ENCODE results near the gene CD99.
"Not testable (repeated sequence)": the region's sequence is repeated elsewhere in the genome, so short reads cannot be mapped to it uniquely, and the experiment has no call there.

CD99 gene

DNA sequence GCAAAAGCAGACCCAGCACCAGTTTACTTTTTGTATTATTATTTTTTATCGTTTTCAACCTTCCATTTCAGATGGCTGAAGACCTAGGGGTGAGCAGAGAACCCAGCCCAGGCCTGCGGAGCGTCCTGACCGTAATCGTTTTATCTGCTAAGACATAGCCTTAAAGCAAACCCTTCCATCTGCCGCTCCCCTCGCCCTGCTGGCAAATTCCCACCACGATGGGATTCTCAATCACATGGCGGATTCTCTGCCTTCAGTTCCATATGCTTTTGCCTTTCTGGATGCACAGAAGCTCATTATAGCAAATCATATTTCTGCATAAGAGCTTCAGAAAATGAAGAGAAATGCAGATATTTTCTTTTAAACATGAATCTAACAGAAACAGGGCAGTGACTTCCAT lies 42.2 kb downstream of the CD99 start:
- DNase-seq, result no peak

DNA sequence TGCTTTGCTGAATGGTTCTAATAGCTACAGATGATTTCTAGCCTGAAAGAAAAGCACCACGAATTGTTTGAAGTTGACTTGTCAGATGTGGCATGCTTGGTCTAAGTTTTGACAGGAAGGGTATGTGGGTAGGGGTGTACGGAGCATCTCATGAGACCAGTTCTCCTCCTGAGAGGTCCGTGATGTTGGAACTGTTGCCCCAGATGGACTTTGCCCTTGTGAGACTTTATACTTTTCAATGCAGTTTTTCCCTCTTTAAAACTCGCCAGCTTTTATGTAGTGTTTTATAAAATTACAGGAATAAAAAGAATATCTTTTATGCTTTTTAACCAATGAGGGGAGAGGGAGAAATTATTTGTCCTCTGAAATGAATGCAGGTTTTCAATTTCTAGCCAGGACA lies 44.2 kb downstream of the CD99 start:
- DNase-seq, result no peak

DNA sequence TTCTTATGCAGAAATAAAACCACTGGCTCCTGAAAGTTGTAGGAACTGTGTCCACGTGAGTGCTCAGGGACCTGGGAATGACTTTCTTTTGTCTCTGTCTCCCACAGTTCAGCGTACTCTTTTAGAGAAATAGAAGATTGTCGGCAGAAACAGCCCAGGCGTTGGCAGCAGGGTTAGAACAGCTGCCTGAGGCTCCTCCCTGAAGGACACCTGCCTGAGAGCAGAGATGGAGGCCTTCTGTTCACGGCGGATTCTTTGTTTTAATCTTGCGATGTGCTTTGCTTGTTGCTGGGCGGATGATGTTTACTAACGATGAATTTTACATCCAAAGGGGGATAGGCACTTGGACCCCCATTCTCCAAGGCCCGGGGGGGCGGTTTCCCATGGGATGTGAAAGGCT lies 49.6 kb downstream of the CD99 start:
- DNase-seq, result no peak

DNA sequence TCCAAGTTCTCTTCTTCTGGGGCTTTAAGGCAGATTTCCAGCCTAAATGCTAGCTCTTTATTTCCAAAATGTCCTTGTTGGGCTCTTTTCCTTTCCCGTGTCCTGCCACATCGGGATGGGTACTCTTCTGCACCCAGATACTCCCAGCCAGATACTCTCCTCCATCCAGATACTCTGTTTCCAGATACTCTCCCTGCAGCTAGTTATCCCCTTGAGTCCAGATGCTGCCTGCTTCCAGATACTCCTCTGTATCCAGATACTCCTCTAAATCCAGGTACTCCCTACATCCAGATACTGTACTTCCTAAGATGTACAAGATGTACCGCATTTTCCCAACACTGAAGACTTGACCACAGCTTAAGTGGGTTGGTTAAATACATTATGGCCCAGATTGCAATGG lies 50.3 kb downstream of the CD99 start:
- DNase-seq, result no peak

DNA sequence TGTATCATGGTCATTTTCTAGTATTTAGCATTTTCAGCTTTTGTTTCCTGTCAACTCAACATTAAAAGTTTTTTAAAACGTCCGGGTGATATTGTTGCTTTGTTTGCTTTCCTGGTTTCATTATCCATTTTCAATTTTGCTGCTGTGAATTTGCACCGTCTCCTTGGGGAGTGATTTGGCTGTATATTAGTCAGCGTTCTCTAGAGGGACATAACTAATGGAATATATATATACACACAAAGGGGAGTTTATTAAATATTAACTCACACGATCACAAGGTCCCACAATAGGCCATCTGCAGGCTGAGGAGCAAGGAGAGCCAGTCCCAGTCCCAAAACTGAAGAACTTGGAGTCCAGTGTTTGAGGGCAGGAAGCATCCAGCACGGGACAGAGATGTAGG lies 55.2 kb downstream of the CD99 start:
- not testable (repeated sequence) for DNase-seq

DNA sequence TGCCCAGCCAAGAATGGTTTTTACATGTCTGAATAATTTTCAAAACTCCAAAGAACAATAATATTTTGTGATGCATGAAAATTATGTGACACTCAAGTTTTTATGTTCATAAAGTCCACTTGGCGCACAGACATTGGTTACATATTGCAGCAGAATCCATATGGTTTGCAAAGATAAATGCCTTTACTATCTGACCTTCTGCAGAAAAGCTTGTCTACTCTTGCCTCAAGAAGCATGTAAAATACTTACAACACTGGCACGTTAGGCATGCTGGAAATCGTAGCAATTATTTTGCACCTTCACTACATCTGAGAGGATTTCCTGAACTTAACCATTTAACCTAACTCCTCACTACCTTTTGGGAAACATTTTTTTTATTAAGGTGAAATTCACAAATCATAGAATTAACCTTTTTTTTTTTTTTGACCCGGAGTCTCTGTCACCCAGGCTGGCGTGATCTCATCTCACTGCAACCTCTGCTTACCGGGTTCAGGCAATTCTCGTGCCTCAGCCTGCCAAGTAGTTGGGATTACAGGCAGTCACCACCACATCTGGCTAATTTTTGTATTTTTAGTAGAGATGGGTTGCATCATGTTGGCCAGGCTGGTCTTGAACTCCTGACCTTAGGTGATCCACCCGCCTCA lies 57.2 kb downstream of the CD99 start:
- DNase-seq, result no peak

DNA sequence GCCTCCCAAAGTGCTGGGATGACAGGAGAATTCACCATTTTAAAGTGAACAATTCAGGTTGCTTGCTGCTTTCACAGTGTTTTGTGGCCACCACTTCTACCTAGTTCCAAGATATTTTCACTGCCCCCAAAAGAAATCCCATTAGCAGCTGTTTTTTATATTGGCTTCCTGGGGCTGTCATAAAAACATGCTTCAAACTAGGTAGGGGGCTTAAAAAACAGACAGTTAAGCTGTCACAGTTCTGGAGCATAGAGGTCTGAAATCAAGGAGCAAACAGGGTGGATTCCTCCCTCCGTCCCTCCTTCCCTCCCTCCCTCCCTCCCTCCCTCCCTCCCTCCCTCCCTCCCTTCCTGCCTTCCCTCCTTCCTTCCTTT lies 57.7 kb downstream of the CD99 start:
- no peak for DNase-seq

DNA sequence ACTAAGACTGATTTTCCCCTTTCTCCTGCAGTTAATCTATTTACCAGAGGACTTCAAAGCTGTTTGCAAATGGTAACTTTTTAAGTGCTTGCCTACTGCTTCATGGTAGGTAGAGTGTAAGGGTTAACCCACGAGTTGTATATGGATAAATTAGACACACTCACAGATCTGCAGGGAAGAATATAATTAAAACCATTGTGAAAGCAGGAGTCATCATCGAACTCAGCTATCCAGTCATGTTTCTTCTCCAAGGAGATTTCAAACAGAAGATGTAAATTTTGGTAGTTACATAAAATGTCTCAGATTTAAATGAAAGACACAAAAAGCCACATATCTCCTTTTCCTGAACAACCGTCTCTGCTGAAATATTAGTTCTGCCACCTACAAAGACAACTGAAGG lies 60.2 kb downstream of the CD99 start:
- DNase-seq, result no peak

DNA sequence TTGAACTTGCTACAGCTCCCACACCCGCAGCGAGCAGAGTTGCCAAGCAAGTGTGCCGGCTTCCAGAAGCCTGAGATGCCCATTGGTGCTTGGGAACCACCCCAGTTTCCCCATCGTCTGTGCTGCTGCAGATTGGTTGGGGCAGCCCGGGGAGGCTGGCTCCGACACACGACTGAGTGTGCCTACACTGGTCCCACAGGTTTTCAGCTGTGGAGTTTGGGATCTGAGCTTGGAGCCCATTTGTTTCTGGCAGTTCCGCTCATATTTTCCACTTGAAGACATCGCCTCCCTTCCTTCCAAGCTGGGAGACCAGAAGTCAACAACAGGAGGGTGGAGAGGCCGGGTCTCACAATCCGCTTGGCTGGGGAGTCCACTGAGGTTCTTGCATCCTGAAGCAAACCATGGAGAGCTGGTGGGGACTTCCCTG lies 60.8 kb downstream of the CD99 start, which contains the start of gene XG:
TSS of gene XG (plus strand) at position 167 of the 427 bp plus-strand sequence. CDS start at position 402, 235 bp downstream.
- DNase-seq, result not testable (repeated sequence)

DNA sequence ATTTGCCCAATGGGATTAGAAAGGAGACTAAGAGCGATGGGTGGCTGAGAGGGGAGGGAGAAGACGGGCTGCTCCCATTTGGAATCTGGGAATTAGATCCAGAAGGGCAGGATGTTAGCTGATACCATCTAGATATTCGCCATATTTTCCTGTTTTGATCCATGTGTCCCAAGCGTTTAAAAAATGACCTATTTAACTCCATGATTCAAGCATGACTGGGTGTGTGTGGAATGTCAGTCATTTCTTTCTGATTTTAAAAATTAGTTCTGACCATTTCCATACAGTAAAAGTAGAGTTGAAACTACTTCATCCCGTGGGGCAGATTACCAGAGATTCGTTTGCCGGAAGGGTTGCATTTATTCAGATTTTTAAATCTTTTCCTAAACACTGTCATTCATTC lies 61.3 kb downstream of the CD99 start:
- not testable (repeated sequence) for DNase-seq

DNA sequence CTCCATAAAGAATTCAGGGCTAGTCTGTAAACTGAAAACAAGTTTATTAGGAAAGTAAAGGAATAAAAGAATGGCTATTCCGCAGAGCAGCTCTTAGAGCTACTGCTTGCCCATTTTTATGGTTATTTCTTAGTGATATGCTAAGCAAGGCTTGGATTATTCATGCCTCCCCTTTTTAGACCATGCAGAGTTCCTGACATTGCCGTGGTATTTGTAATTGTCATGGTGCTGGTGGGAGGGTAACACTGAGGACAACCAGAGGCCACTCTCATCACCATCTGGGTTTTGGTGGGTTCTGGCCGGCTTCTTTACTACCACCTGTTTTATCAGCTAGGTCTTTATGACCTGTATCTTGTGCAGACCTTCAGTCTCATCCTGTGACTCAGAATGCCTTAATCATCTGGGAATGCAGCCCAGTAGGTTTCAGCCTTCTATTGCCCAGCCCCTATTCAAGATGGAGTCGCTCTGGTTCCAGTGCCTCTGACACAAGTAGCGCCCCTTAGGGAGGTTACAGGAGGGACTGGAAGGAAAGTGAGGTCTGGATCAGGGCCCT lies 64.1 kb downstream of the CD99 start:
- not testable (repeated sequence) for DNase-seq

DNA sequence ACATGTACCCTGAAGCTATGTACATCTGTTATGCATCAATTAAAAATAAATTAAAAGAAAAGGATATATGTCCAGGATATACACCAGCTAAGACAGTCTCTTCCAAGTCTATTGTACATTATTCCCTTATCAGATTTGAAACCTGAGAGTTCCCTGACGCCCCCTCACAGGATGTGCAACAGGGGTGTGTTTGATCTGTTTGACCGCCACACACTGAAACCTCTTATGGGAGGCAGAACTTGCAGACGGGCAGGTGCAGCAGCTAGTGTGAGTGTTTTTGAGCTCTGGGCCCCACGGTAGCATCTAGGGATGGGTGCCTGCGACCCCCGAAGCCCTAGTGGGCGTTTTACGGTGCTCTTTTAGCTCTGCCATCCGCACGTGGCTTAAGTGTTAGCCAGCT lies 65.5 kb downstream of the CD99 start:
- no peak for DNase-seq

DNA sequence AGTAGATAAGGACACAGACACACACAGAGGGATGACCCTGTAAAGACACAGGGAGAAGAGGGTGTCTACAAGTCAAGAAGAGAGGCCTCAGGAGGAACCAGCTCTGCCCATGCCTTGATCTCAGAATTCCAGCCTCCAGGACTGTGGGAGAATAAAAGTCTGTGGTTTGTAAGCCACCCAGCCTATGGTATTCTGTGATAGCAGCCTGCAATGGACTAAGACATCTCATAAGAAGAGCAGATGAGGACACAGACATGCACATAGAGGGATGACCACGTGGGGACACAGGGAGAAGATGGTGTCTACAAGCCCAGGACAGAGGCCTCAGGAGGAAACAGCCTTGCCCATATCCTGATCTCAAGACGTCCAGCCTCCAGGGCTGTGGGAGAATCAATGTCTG lies 70.2 kb downstream of the CD99 start:
- DNase-seq, result no peak

DNA sequence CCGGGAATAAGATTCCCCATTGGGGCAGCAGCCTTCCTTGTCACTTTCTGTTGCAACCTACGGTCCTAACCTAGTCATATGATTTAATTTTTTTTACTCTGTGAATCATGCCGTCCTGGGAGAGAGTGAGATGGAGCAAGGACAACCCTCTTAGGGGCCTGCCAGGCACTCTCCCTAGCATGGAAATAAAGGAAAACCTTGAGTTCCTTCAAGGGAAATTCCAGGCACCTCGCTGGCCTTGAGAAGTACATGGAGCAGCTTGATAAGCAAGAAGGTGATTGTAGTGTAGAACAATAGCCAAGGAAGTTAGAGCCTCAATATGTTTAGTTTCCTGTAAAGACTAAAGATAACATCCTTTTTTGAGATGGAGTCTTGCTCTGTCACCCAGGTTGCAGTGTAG lies 71.6 kb downstream of the CD99 start:
- DNase-seq, result not testable (repeated sequence)

DNA sequence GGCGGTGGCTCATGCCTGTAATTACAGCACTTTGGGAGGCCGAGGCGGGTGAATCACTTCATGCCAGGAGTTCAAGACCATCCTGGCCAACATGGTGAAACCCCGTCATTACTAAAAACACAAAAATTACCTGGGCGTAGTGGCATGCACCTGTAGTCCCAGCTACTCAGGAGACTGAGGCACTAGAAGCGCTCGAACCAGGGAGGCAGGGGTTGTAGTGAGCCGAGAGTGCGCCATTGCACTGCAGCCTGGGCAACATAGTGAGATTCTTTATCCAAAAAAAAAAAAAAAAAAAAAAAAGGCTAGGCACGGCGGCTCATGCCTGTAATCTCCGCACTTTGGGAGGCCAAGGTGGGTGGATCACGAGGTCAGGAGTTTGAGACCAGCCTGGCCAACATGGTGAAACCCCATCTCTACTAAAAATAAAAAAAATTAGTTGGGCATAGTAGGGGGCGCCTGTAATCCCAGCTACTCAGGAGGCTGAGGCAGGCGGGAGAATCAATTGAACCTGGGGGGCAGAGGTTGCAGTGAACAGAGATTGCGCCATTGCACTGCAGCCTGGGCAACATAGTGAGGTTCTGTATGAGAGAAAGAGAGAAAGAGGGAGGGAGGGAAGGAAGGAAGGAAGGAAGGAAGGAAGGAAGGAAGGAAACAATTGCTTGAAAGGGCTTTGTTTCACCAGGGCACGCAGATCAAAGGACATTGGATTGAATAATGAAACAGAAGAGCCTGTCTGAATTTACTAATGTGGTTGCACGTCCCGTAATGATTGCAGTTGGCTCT lies 73.9 kb downstream of the CD99 start:
- not testable (repeated sequence) for DNase-seq

DNA sequence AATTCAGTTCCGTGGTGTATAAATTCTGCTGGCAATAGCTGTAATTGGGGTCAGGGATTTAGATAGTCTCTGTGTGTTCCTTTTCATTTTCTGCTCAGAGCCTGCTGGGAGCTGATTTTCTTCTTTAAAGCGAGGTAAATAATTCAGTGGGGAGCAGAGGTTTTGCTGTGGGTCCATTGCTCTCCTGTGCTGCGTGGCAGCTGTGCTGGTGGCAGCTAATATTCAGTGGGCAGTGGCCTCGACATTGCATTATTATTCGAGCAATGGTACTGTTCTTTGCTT lies 74.4 kb downstream of the CD99 start:
- DNase-seq, result no peak

DNA sequence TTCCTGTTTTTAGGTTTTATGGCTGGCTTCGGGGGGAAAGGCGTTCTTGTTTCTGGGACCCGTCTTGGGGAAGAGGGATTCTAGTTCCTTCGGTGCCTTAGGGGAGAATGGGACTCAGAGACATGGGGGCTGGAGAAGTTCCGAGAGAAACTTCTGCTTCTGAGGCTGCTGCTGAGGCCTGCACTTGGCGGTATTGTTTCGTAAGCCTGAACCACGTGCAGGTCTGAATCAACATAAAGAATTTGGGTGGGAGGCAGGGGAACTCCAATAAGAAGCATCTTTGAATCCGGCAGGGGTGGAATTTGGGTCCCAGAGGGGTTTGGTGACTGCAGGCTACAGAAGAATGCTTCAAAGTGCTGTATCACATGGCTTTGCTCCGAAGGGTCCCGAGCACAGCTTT lies 75.8 kb downstream of the CD99 start:
- no peak for DNase-seq

DNA sequence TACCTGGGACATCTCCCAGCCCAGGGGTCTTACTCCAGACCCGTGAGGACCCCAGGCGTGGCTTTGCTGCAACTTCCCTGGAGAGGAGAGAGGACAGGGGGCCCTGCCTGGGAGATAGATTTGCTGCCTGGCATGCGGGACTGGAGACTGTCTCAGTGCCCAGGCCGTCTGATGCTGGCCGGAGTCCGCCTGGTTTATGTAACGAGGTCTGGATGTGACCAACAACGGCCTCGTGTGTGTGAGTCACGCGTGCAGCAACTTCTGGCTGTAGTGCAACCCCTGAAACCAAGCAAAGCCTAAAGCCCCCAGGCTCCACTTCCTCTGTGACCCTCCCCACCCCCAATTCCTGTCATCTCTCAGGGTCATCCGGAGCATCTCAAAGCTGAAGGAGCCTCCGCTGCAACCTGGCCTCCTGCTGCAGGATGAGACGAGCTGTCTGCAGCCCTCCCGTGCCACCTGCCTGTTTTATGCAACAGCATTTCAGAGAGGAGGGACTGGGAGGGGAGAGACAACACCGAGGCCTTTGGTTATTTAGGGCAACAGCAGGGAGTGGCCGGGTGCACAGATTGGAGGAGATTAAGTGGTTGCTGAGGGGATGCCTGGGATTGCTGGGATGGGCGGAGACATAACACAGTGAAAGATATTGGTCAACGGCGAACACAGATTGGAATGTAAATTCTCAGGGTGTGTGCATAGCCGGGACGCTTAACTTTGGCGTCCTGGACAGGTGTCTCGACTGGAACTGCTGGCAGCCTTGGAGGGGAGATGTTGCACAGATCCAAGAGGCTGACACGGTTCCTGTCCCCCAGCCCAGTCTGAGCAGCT lies 76.7 kb downstream of the CD99 start:
- no peak for DNase-seq

DNA sequence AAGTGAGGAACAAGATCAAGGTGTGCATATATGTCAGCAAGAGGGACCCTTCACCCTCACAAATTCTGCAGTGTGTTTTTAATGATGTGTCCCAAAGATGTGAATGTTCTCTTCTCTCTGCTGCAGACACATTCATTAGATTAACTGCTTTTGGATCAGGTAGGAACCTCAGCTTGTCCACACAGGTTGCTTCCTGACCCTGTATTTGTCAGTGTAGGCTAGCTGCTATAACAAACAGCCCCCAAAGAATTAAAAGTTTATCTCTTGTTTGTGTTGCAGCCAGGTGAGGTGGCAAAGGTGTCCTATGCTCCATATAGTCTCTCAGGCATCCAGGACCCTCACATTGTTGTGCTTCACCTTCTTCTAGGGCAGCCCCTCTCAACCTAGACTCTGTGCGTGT lies 78.5 kb downstream of the CD99 start:
- DNase-seq, result no peak

DNA sequence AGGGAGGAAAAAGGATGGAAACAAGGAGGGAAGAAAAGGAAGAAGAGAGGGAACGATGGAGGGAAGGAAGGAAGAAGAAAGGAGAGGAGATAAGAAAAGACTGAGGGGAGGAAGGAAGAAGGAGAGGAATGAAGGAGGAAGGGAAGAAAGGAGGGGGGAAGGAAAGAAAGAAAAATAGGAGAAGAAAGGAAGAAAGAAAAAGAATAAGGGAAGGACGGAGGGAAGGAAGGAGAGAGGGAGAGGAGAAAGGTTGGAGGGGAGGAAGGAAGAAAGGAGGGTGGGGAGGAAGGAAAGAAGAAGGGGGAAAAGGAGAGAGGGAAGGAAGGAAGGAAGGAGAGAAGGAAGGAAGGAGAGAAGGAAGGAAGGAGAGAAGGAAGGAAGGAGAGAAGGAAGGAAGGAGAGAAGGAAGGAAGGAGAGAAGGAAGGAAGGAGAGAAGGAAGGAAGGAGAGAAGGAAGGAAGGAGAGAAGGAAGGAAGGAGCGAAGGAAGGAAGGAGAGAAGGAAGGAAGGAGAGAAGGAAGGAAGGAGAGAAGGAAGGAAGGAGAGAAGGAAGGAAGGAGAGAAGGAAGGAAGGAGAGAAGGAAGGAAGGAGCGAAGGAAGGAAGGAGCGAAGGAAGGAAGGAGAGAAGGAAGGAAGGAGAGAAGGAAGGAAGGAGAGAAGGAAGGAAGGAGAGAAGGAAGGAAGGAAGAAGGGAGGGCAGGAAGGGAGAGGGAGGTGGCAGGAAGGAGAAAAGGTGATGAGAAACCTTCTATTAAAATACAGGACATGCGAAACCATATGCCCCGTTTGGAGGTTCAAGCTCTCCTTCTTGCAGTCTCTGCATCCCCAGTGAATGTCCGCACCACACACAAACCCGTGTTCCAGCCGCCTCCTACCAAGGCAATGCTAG lies 82.3 kb downstream of the CD99 start:
- DNase-seq, result not testable (repeated sequence)

DNA sequence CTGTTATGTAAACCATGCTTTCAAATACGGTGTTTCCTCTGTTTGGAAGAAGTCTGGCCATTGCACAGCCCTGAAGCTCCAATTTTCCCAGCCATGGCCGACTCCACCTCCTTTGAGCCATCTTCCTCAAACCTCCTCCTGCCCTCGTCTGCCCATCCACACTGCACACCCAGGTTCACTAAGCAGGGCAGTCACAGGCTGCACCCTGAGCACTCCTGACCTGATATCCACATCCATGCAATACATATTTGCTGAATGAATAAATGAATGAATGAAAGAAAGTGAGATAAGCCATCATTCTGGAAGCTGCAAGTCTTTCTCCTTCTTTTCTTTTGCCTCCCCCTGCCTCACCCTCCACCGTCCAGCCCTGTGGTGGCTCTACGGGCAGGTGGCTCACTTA lies 83.0 kb downstream of the CD99 start:
- no peak for DNase-seq

DNA sequence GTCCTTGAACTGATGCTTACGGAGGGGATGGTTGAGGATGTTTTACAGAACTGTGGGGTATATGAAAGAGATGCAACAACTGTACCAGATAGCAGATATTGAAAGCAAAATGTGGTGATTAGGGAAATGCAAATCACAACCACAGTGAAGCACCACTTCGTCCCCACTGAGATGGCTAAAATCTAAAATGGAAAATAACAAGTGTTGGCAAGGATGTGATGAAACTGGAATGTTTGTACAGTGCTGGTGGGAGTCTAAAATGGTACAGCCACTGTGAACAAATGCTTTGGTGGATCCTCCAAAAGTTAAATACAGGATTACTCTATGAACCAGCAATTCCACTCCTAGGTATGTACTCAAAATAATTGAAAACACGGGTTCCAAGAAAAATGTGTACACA lies 83.7 kb downstream of the CD99 start:
- no peak for DNase-seq

Measured in NCI-H510A (cell line).